ENCODE data around the gene PLSCR3. TPM values are rescaled to one million over a fixed set of nuclear protein-coding genes. Genes with fewer than 3 reads are reported as not detected.

The PLSCR3 gene
- total RNA-seq, 2 experiments from 2014 or later: 66.3 to 70.3 TPM

DNA sequence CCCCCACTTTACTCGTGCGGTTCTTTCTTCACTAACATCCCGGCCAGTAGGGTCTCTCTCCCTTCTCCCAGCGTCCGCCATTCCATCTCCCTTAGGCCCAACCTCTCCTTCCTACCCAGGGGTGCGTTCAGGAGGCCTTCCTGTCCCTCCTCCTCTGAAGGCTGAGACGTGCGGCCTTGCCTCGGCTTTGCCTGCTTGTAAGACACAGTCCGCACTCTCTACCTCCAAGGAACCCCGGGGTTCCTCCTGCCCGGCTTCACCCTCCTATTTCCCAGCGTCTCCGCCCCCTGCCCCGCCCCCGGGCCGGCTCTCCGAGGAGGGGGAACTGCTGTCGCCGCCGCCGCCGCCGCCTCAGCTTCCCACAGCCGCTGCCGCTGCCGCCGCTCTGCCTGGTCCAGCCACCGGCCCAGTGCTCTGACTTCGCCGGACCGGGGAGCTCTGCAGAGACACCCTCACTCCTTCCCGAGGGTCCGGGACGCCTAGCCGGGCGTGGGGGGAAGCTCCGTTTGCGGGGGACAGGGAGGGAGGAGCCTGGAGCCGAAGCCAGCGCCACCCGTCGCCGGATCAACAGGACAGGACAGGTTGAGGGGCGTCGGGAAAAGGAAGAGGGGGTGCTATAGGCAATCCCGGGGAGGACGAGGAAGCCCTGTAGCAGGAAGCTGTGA is 43.8 kb upstream of the PLSCR3 start:
- CTCF ChIA-PET: interaction anchor here (1.7 to 4.8 kb wide), 8 partner anchors 17 to 123 kb away, joined by 3 to 61 read pairs (median 36); partner anchors contain the start of genes POLR2A, SENP3, TMEM95 and ZBTB4

DNA sequence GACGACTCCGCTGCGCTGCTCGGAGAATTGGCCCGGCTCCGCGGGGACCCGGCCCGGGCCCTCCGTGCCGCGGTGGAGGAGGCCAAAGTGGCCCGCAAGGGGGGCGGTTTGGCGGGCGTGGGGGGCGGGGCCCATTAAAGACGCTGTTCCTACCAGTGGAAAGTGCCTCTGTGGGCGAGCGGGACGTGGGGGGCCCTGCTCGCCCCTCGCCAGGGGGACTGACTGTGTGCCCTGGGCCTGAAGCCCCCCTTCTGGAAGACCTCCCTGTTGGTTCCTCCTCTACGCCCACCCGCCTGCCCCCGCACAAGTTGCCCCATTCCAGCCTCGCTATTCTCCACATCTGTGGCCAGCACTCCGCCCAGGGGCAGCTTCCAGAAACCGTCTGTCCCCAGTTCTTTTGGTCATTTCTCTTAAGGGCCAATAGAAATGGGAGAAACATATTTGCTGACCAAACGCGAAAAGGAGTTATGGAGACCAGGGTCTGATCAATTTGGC is 43.1 kb upstream of the PLSCR3 start:
- H3K36me3 Mint-ChIP-seq (ENCODE audit: low read depth): peaks cover 4% of the 10 kb centered on the region
- TF ChIP-seq, protein P1, sequence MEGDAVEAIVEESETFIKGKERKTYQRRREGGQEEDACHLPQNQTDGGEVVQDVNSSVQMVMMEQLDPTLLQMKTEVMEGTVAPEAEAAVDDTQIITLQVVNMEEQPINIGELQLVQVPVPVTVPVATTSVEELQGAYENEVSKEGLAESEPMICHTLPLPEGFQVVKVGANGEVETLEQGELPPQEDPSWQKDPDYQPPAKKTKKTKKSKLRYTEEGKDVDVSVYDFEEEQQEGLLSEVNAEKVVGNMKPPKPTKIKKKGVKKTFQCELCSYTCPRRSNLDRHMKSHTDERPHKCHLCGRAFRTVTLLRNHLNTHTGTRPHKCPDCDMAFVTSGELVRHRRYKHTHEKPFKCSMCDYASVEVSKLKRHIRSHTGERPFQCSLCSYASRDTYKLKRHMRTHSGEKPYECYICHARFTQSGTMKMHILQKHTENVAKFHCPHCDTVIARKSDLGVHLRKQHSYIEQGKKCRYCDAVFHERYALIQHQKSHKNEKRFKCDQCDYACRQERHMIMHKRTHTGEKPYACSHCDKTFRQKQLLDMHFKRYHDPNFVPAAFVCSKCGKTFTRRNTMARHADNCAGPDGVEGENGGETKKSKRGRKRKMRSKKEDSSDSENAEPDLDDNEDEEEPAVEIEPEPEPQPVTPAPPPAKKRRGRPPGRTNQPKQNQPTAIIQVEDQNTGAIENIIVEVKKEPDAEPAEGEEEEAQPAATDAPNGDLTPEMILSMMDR (IDR thresholded peaks at IDR 0.05): no peak
- peaks cover 38% of the 10 kb centered on the region for H3K27me3 Mint-ChIP-seq
- Histone ChIP-seq H3K9me3 (ENCODE audit: control insufficient read depth in 1 of 2, insufficient read depth in 1 of 2, low read length in 2 of 2) (peaks cover 0 to 12% of the 10 kb centered on the region in 2 experiments), H3K36me3 (ENCODE audit: insufficient read depth, low read length) (no peaks in the 10 kb centered on the region), H3K27me3 (ENCODE audit: control insufficient read depth in 1 of 2, insufficient read depth in 2 of 2, low read length in 2 of 2) (peaks cover 35 to 42% of the 10 kb centered on the region in 2 experiments), H3K4me1 (ENCODE audit: insufficient read depth, low read length) (peaks cover 60% of the 10 kb centered on the region), H3K27ac (ENCODE audit: low read depth in 1 of 2, low read length in 2 of 2) (no peak overlapping the region), H3K4me3 (ENCODE audit: low read length) (peak overlapping the region; percentile 16)
- H3K4me1 Mint-ChIP-seq (ENCODE audit: low read depth): peaks cover 48% of the 10 kb centered on the region
- peak in 1 of 14 experiments; percentile 17 for DNase-seq
- peak overlapping the region; percentile 85 for H3K4me3 Mint-ChIP-seq
- POLR2A ChIA-PET: interaction anchor here (0.9 to 9.0 kb wide), 23 partner anchors 10 to 392 kb away, joined by 3 to 156 read pairs (median 10); partner anchors contain the start of genes MPDU1, PLSCR3, POLR2A and SAT2
- H3K9me3 Mint-ChIP-seq: no peaks in the 10 kb centered on the region
- CTCF ChIA-PET: interaction anchor here (0.6 to 4.8 kb wide), 39 partner anchors 8 to 385 kb away, joined by 3 to 61 read pairs (median 5); partner anchors contain the start of genes CHRNB1, MPDU1, NEURL4 and PLSCR3
- intact Hi-C loops (cut with DNase I, micrococcal nuclease): loop anchor here (1.0 to 10.0 kb wide), 11 partner anchors 41 to 390 kb away; partner anchors contain the start of genes CTDNEP1 (in 1 of the 2), EIF5A (in 1 of the 2), ELP5 (in 1 of the 2) and KCTD11 (in 1 of the 2)
- H3K27ac Mint-ChIP-seq: peak overlapping the region; percentile 43
- no peak for ATAC-seq (ENCODE audit: poor library complexity)

More for the DNA sequence above, 43.8 kb upstream of the PLSCR3 start:
- peak overlapping the region; percentile 43 for H3K27ac Mint-ChIP-seq
- H3K36me3 ChIP-seq (ENCODE audit: insufficient read depth, low read length): no peaks in the 10 kb centered on the region
- intact Hi-C loops (cut with DNase I, micrococcal nuclease): loop anchor here (1.0 to 10.0 kb wide), 11 partner anchors 41 to 391 kb away; partner anchors contain the start of genes CTDNEP1 (in 1 of the 2), EIF5A (in 1 of the 2), ELP5 (in 1 of the 2) and KCTD11 (in 1 of the 2)
- DNase-seq (peak in 13 of 14 experiments; percentile 23 to 83 (median 59)), ATAC-seq (ENCODE audit: poor library complexity) (no peak)
- peak overlapping the region; percentile 85 for H3K4me3 Mint-ChIP-seq
- H3K4me1 ChIP-seq (ENCODE audit: insufficient read depth, low read length): peaks cover 60% of the 10 kb centered on the region
- H3K27me3 Mint-ChIP-seq: peaks cover 44% of the 10 kb centered on the region
- H3K9me3 ChIP-seq (ENCODE audit: control insufficient read depth in 1 of 2, insufficient read depth in 1 of 2, low read length in 2 of 2): peaks cover 0 to 12% of the 10 kb centered on the region in 2 experiments
- no peak overlapping the region for H3K27ac ChIP-seq (ENCODE audit: low read depth in 1 of 2, low read length in 2 of 2)
- POLR2A ChIA-PET: interaction anchor here (0.6 to 9.0 kb wide), 7 partner anchors 17 to 249 kb away, joined by 3 to 156 read pairs (median 4); partner anchors contain the start of genes GABARAP, POLR2A, SLC35G6 and TP53
- H3K4me3 ChIP-seq (ENCODE audit: low read length): peak overlapping the region; percentile 39
- peaks cover 48% of the 10 kb centered on the region for H3K4me1 Mint-ChIP-seq (ENCODE audit: low read depth)
- peaks cover 4% of the 10 kb centered on the region for H3K36me3 Mint-ChIP-seq (ENCODE audit: low read depth)
- TF ChIP-seq, protein P1 (IDR thresholded peaks at IDR 0.05): no peak
- H3K27me3 ChIP-seq (ENCODE audit: control insufficient read depth in 1 of 2, insufficient read depth in 2 of 2, low read length in 2 of 2): peaks cover 38 to 47% of the 10 kb centered on the region in 2 experiments
- no peaks in the 10 kb centered on the region for H3K9me3 Mint-ChIP-seq

Measured in CD4-positive, alpha-beta T cell (primary cell).